Ovary (tissue), 3 donors: Measurements from ENCODE around the gene NAXD.

Experiments
- EP300 ChIP-seq: sonication (generic); formaldehyde crosslinking; IDR thresholded peaks from one replicate; pipeline ENCODE4 v1.6.1; 2017; ENCODE audit warnings: antibody characterized with exemption
- POLR2A ChIP-seq: fragments of 450-650 bp; IDR thresholded peaks from one replicate; pipeline ENCODE4 v1.6.1; 2017; ENCODE audit warnings: antibody characterized with exemption, mild to moderate bottlenecking, moderate library complexity
- TF ChIP-seq, protein P1 (sequence below), 3 donors: fragments of 450-650 bp in 2 of 3; fragments of 200-600 bp in 1 of 3; IDR thresholded peaks; one replicate each; pipeline versions ENCODE4 v1.5.1 to v1.8.0; 2016 to 2022; ENCODE audit warnings: antibody characterized with exemption in 3 of 3, mild to moderate bottlenecking in 1 of 3
- donor health status: DM: no; HTN: no; CAD: no.

DNA sequence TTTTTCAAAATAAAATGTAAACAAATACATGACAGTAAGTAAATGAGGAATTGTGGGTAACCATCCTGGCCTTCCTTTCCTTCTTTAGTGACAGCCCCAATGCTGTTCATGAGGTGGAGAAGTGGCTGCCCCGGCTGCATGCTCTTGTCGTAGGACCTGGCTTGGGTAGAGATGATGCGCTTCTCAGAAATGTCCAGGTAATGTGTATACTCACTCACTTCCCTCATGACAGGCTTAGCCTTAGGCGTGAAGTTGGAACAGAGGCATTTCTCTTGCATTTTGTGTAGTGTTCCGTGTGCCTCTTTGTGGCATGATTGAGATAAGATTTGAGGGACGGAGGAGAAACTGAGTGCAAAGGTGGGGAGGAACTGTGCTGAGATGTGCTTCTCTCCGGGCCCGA, 12.0 kb downstream of the NAXD start:
- TF ChIP-seq, protein P1, sequence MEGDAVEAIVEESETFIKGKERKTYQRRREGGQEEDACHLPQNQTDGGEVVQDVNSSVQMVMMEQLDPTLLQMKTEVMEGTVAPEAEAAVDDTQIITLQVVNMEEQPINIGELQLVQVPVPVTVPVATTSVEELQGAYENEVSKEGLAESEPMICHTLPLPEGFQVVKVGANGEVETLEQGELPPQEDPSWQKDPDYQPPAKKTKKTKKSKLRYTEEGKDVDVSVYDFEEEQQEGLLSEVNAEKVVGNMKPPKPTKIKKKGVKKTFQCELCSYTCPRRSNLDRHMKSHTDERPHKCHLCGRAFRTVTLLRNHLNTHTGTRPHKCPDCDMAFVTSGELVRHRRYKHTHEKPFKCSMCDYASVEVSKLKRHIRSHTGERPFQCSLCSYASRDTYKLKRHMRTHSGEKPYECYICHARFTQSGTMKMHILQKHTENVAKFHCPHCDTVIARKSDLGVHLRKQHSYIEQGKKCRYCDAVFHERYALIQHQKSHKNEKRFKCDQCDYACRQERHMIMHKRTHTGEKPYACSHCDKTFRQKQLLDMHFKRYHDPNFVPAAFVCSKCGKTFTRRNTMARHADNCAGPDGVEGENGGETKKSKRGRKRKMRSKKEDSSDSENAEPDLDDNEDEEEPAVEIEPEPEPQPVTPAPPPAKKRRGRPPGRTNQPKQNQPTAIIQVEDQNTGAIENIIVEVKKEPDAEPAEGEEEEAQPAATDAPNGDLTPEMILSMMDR (IDR thresholded peaks at IDR 0.05), result no peak
- no peak for TF ChIP-seq EP300
- TF ChIP-seq POLR2A, result no peak
